Neural progenitor cell (in vitro differentiated cells): ENCODE data around the gene BRD7.

Experiments used
- CTCF ChIP-seq: fragments of 200-600 bp; sonication (generic); IDR thresholded peaks from 2 replicates; pipeline ENCODE4 v1.5.1; 2017; ENCODE audit warnings: antibody characterized with exemption, mild to moderate bottlenecking
- EZH2 ChIP-seq: fragments of 200-600 bp; sonication (generic); IDR thresholded peaks from 2 replicates; pipeline ENCODE4 v1.6.1; 2017; ENCODE audit warnings: antibody characterized with exemption, mild to moderate bottlenecking, moderate library complexity

GRCh38 chr16:50290856-50291255 is 77.9 kb downstream of the BRD7 start:
- TF ChIP-seq CTCF (no peak), EZH2 (no peak)
